ENCODE results near the gene PTPRN2.
"Not testable (repeated sequence)": the region's sequence is repeated elsewhere in the genome, so short reads cannot be mapped to it uniquely, and the experiment has no call there.

The PTPRN2 gene

DNA sequence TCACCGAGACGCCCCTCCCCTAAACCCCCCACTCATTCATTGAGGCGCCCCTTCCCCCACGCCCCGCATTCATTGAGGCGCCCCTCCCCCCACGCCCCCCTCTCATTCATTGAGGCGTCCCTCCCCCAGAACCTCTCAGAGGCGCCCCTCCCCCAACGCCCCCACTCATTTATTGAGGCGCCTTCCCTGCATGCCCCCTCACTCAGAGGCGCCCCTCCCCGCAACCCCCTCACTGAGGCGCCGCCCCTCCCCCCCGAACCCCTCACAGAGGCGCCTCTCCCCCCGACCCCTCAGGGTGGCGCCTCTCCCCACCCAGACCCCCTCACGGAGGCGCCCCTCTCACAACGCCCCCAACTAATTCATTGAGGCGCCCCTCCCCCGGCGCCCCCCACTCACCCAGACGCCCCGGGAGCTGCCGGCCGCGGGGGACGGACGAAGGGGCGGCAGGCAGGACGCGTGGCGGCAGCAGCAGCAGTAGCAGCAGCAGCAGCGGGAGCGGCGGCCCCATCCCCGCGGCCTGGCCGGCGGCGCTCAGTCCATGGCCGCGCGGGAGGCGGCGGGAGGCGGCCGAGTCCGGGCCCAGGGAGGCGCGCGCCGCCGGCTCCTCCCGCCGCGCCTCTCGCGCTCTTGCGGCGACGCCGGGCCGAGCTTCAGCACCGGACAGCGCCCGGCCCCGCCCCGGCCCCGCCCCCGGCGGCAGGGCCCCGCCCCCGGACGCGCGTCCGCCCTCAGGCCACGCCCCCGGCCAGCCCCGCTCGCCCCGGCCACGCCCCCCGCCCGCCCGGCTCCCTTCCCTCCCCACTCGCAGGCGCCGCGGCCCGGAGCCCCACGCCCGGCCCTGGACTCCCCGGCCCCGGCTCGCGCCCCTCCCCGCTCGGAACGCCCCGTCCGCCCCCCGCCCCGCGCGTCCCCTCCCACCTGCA, at the start of gene PTPRN2:
PTPRN2 (minus strand) TSS at position 662 of the 923 bp plus-strand sequence.
- H3K27ac ChIP-seq: no peak within 1 kb of the TSS
- DNase-seq (ENCODE audit: low read depth, low spot score): no peak

GRCh38 chr7:158633055-158633956, 45.7 kb upstream of the PTPRN2 start:
- H3K27ac ChIP-seq: no peak overlapping the region
- DNase-seq (ENCODE audit: low read depth, low spot score): no peak

DNA sequence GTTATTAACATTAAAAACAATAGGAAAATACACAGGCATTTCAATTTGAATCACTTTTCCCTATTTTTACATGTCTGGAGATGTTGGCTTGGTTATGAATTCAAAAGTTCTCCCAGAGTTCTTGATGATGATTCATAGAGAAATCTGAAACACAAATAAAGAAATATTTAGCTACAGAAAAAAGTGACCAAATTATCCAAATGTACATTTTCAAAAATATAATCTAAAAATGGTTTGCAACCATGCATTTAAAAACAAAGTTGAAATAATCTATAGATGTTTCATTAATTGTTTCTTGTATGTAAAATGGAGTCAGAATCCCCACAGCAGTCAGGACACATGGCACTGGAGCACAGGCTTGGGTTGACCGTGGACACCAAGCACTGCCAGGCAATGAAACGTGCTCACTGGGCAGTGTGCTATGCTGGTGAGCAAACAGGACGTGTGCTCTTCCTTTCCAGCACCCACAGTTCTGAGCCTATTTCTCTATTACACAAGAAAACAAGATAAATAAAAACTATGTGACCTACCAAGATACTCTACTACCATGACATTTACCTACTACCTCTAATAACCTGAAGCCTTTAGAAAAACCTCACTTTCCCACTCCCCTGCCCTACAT, 44.1 kb upstream of the PTPRN2 start:
- H3K27ac ChIP-seq: no peak overlapping the region
- no peak for DNase-seq (ENCODE audit: low read depth, low spot score)

DNA sequence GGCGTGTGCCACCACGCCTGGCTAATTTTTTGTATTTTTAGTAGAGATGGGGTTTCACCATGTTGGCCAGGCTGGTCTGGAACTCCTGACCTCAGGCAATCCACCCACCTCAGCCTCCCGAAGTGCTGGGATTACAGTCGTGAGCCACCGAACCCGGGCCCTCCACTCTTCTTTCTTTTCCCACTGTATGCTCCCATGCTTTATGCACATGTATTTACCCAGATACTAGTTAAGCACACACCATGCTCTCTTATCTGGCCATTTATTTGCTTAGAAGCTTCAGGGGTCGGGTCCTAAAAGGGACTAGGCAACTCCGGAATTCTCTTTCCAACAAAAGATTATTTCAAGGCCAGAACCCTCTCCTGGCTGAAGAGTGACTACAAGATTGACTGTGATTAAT, 38.7 kb upstream of the PTPRN2 start:
- not testable (repeated sequence) for H3K27ac ChIP-seq; DNase-seq (ENCODE audit: low read depth, low spot score)

- DNase-seq (ENCODE audit: low read depth, low spot score): no peak
- H3K27ac ChIP-seq: no peak overlapping the region
Measured at GRCh38 chr7:158623241-158623640, 35.6 kb upstream of the PTPRN2 start.

- no peak for DNase-seq (ENCODE audit: low read depth, low spot score)
- H3K27ac ChIP-seq: no peak overlapping the region
Measured at GRCh38 chr7:158620839-158621441, 33.3 kb upstream of the PTPRN2 start.

DNA sequence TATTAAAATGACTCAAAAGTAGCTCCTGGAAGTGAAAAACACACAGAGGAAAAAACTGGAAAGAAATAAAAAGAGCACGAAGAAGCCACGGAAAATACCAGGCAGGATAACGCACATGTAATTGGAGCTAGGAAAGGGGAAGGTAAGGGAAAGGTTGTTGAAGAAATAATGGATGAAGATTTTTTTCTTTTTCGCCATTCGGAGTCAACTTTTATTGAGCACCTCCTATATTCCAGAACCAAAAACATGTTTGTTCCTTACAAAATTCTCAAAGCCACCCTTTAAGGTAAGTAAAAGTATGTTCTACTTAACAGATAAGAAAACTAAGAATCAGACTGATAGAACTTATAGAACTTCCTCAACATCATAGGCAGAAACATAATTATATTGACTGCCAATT, 32.8 kb upstream of the PTPRN2 start:
- H3K27ac ChIP-seq: no peak overlapping the region
- no peak for DNase-seq (ENCODE audit: low read depth, low spot score)

GRCh38 chr7:158618745-158619140, 31.1 kb upstream of the PTPRN2 start:
- H3K27ac ChIP-seq: no peak overlapping the region
- DNase-seq (ENCODE audit: low read depth, low spot score): no peak

GRCh38 chr7:158617737-158618128, 30.1 kb upstream of the PTPRN2 start:
- no peak for DNase-seq (ENCODE audit: low read depth, low spot score)
- no peak overlapping the region for H3K27ac ChIP-seq

- DNase-seq (ENCODE audit: low read depth, low spot score): no peak
Measured at GRCh38 chr7:158616050-158616449, 28.4 kb upstream of the PTPRN2 start.

GRCh38 chr7:158614700-158615099, 27.1 kb upstream of the PTPRN2 start:
- DNase-seq (ENCODE audit: low read depth, low spot score): no peak
- no peak overlapping the region for H3K27ac ChIP-seq

More at GRCh38 chr7:158616050-158616449, 28.4 kb upstream of the PTPRN2 start:
- H3K27ac ChIP-seq: no peak overlapping the region

- no peak overlapping the region for H3K27ac ChIP-seq
- DNase-seq (ENCODE audit: low read depth, low spot score): no peak
Measured at GRCh38 chr7:158613481-158613880, 25.9 kb upstream of the PTPRN2 start.

DNA sequence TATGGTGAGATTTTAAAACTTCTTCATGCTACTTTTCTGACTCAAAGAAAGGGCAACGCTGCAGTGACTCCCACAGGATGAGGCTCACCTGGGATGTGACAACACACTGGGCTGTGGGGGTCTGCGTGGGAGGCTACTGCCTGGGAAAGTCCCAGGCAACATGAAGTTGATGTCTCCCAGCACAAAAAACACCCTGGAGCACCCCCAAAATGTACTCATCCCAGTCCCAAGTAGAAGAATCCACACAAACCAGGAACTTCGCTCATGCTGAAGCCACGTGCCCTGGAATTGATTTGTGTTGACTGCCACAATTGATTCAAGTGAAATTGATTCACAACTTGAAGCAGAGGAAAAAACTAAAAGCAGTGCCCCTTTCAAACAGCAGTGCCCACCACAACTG, 24.9 kb upstream of the PTPRN2 start:
- no peak overlapping the region for H3K27ac ChIP-seq
- DNase-seq (ENCODE audit: low read depth, low spot score): no peak

GRCh38 chr7:158611541-158611940, 23.9 kb upstream of the PTPRN2 start:
- DNase-seq (ENCODE audit: low read depth, low spot score): no peak
- H3K27ac ChIP-seq: no peak overlapping the region

- H3K27ac ChIP-seq: no peak overlapping the region
- DNase-seq (ENCODE audit: low read depth, low spot score): no peak
Measured at GRCh38 chr7:158609313-158609974, 21.8 kb upstream of the PTPRN2 start.

DNA sequence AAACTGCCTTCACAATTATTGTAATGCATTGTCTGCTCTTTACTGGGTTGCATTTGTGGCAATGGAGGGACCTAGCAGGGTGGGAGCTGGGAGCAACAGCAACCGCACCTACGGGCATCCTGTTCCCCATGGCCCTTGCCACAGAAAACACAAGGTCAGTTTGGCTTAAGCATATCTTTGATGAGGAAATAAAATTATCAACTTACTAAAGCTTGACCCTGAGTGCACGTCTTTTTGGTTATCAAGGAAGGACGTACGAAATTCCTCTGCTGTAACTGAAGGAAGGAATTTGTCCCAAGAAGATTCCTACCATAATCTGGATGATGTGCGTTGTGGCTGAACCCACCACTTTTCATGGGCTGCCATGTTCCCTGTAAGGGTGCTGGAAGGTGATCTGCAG, 19.9 kb upstream of the PTPRN2 start:
- no peak overlapping the region for H3K27ac ChIP-seq
- no peak for DNase-seq (ENCODE audit: low read depth, low spot score)

- no peak for DNase-seq (ENCODE audit: low read depth, low spot score)
- no peak overlapping the region for H3K27ac ChIP-seq
Measured at GRCh38 chr7:158606671-158607424, 19.2 kb upstream of the PTPRN2 start.

- DNase-seq (ENCODE audit: low read depth, low spot score): no peak
- H3K27ac ChIP-seq: no peak overlapping the region
Measured at GRCh38 chr7:158606129-158606528, 18.5 kb upstream of the PTPRN2 start.

Data from epithelial cell of prostate (primary cell).